Liver (tissue), 9 donors: ENCODE measurements around the gene SLC16A7. TPM values are rescaled to one million over a fixed set of nuclear protein-coding genes. Genes with fewer than 3 reads are reported as not detected.

Experiments
- DNase-seq: peaks from one replicate; pipeline ENCODE4 v3.0.0-alpha.2; 2017; ENCODE audit warnings: low spot score
- H3K27ac ChIP-seq, 2 donors: one replicate each; pipeline ENCODE4 v1.7.0; 2013; ENCODE audit warnings: inconsistent platforms in 2 of 2, low read length in 2 of 2, control low read depth in 1 of 2, low read depth in 1 of 2, mild to moderate bottlenecking in 1 of 2
- H3K27me3 ChIP-seq, 4 donors: one replicate each; pipeline versions ENCODE4 v1.6.1 to v1.7.0; 2013; ENCODE audit warnings: low read length in 3 of 4, inconsistent platforms in 1 of 4, mild to moderate bottlenecking in 1 of 4, moderate library complexity in 1 of 4; ENCODE audit not compliant: control insufficient read depth in 4 of 4, insufficient read depth in 4 of 4
- H3K36me3 ChIP-seq, 4 donors: one replicate each; pipeline versions ENCODE4 v1.6.1 to v1.7.0; 2013; ENCODE audit warnings: low read length in 3 of 4, mild to moderate bottlenecking in 3 of 4, low read depth in 1 of 4, moderate library complexity in 1 of 4; ENCODE audit not compliant: control insufficient read depth in 4 of 4, insufficient read depth in 3 of 4
- H3K4me1 ChIP-seq, 4 donors: one replicate each; pipeline versions ENCODE4 v1.6.1 to v1.7.0; 2013; ENCODE audit warnings: low read length in 3 of 4, mild to moderate bottlenecking in 3 of 4, moderate library complexity in 1 of 4; ENCODE audit not compliant: control insufficient read depth in 4 of 4, insufficient read depth in 4 of 4
- H3K4me3 ChIP-seq, 3 donors: one replicate each; pipeline versions ENCODE4 v1.6.1 to v1.7.0; 2013; ENCODE audit warnings: low read length in 3 of 3, control low read depth in 1 of 3, low read depth in 1 of 3, mild to moderate bottlenecking in 1 of 3
- H3K9ac ChIP-seq, 2 donors: one replicate each; pipeline ENCODE4 v1.7.0; 2013; ENCODE audit warnings: low read length in 2 of 2, mild to moderate bottlenecking in 2 of 2, moderate library complexity in 2 of 2, control low read depth in 1 of 2, low read depth in 1 of 2
- H3K9me3 ChIP-seq, 4 donors: one replicate each; pipeline versions ENCODE4 v1.6.1 to v1.7.0; 2013; ENCODE audit warnings: low read length in 3 of 4; ENCODE audit not compliant: control insufficient read depth in 4 of 4
- ATF3 ChIP-seq: IDR thresholded peaks from 2 replicates; pipeline ENCODE4 v1.6.1; 2016; ENCODE audit warnings: antibody characterized with exemption
- CTCF ChIP-seq: fragments of 150-350 bp; IDR thresholded peaks from 2 replicates; pipeline ENCODE4 v1.5.1; 2017; ENCODE audit warnings: improper control_type of control experiment, low read depth, low read length; ENCODE audit not compliant: missing input control
- EGR1 ChIP-seq, 2 donors: IDR thresholded peaks; 2 replicates each; pipeline ENCODE4 v1.6.1; 2016 to 2018; ENCODE audit warnings: antibody characterized with exemption in 2 of 2, low read depth in 2 of 2
- FOXA1 ChIP-seq: IDR thresholded peaks from 2 replicates; pipeline ENCODE4 v1.6.1; 2016; ENCODE audit warnings: antibody characterized with exemption
- GABPA ChIP-seq, 2 donors: IDR thresholded peaks in 1 of 2; conservative IDR thresholded peaks in 1 of 2; 2 replicates each; pipeline ENCODE4 v1.6.1; 2016; ENCODE audit warnings: antibody characterized with exemption in 2 of 2, mild to moderate bottlenecking in 1 of 2, moderate library complexity in 1 of 2
- HNF4A ChIP-seq, 2 donors: conservative IDR thresholded peaks; 2 replicates each; pipeline ENCODE4 v1.6.1; 2016; ENCODE audit warnings: antibody characterized with exemption in 2 of 2, mild to moderate bottlenecking in 2 of 2
- HNF4G ChIP-seq: IDR thresholded peaks from 2 replicates; pipeline ENCODE4 v1.6.1; 2016; ENCODE audit warnings: antibody characterized with exemption
- JUND ChIP-seq, 2 donors: IDR thresholded peaks; 2 replicates each; pipeline ENCODE4 v1.6.1; 2016; ENCODE audit warnings: antibody characterized with exemption in 2 of 2
- MAX ChIP-seq: IDR thresholded peaks from 2 replicates; pipeline ENCODE4 v1.6.1; 2016; ENCODE audit warnings: antibody characterized with exemption
- NR2F2 ChIP-seq: IDR thresholded peaks from 2 replicates; pipeline ENCODE4 v1.6.1; 2016; ENCODE audit warnings: antibody characterized with exemption
- RAD21 ChIP-seq, 2 donors: IDR thresholded peaks; 2 replicates each; pipeline ENCODE4 v1.6.1; 2016; ENCODE audit warnings: antibody characterized with exemption in 2 of 2, mild to moderate bottlenecking in 2 of 2
- REST ChIP-seq: IDR thresholded peaks from 2 replicates; pipeline ENCODE4 v1.6.1; 2016; ENCODE audit warnings: antibody characterized with exemption, mild to moderate bottlenecking
- RXRA ChIP-seq, 2 donors: IDR thresholded peaks; 2 replicates each; pipeline ENCODE4 v1.6.1; 2017 to 2018; ENCODE audit warnings: antibody characterized with exemption in 2 of 2, mild to moderate bottlenecking in 1 of 2
- YY1 ChIP-seq: IDR thresholded peaks from 2 replicates; pipeline ENCODE4 v1.6.1; 2016; ENCODE audit warnings: antibody characterized with exemption, mild to moderate bottlenecking
- ZBTB33 ChIP-seq: IDR thresholded peaks from 2 replicates; pipeline ENCODE4 v1.6.1; 2016; ENCODE audit warnings: antibody characterized with exemption
- WGBS: extraction: QIAGEN DNeasy Blood & Tissue Kit; methylation state at CpG from one replicate; pipeline ENCODE4 v1.1.7; 2013; 5-methylcytosine and 5-hydroxymethylcytosine counted together
- polyA plus RNA-seq, 2 donors: library from polyadenylated mRNA; stranded (reverse) in 1 of 2; unstranded in 1 of 2; fragments of 200-250 nt in 1 of 2; fragments of >200 nt in 1 of 2; fragmentation: Nextera tagmentation in 1 of 2; extraction: Ambion mirVana in 1 of 2; gene quantifications; one replicate each; pipeline versions ENCODE4 v1.2.1 to v1.2.3, GENCODE V29; 2013 to 2015
- total RNA-seq, 2 donors: library from RNA; depleted of rRNA; stranded (reverse); fragments of >200 nt; gene quantifications; one replicate each; pipeline ENCODE4 v1.2.3, GENCODE V29; 2014
- donor health status: healthy.
- donor health status: healthy.
- donor health status: healthy.
- donor health status: healthy.
- donor health status: healthy.

The SLC16A7 gene
- total and polyA plus RNA-seq, 4 donors = 3.0 to 24.0 (median 12.1) TPM

- H3K4me1 ChIP-seq = no peaks in the 10 kb centered on the region
- no peak for TF ChIP-seq EGR1 (IDR thresholded peaks at IDR 0.05; ENCODE audit: low read depth in 2 of 2)
- TF ChIP-seq ATF3 = no peak
- no peak for TF ChIP-seq FOXA1
- H3K4me3 ChIP-seq = no peak overlapping the region
- DNase-seq = no peak
- H3K27me3 ChIP-seq = no peaks in the 10 kb centered on the region
- no peaks in the 10 kb centered on the region for H3K9me3 ChIP-seq
- no peak overlapping the region for H3K27ac ChIP-seq
- no peak overlapping the region for H3K9ac ChIP-seq
- H3K36me3 ChIP-seq = no peaks in the 10 kb centered on the region
- 88% methylated on average over 1 of the region's 1 CpG for WGBS
Observed at GRCh38 chr12:59624732-59625460, 29.1 kb downstream of the SLC16A7 start.

GRCh38 chr12:59626382-59626781 lies 30.6 kb downstream of the SLC16A7 start:
- H3K4me3 ChIP-seq = no peak overlapping the region
- no peaks in the 10 kb centered on the region for H3K36me3 ChIP-seq
- H3K27ac ChIP-seq = no peak overlapping the region
- H3K9me3 ChIP-seq = no peaks in the 10 kb centered on the region
- no peaks in the 10 kb centered on the region for H3K4me1 ChIP-seq
- DNase-seq = no peak
- H3K9ac ChIP-seq = no peak overlapping the region
- 71% methylated on average over 1 of the region's 1 CpG for WGBS
- TF ChIP-seq HNF4A (conservative IDR thresholded peaks at IDR 0.05) = no peak
- TF ChIP-seq MAX = no peak
- TF ChIP-seq RXRA (IDR thresholded peaks at IDR 0.05) = no peak
- no peak for TF ChIP-seq GABPA (IDR thresholded peaks at IDR 0.05 in 1 of 2, conservative IDR thresholded peaks at IDR 0.05 in 1 of 2)
- no peaks in the 10 kb centered on the region for H3K27me3 ChIP-seq

GRCh38 chr12:59627582-59627981 lies 31.8 kb downstream of the SLC16A7 start:
- H3K4me1 ChIP-seq = no peaks in the 10 kb centered on the region
- no peak for TF ChIP-seq FOXA1
- TF ChIP-seq RAD21 (IDR thresholded peaks at IDR 0.05) = no peak
- no peak for TF ChIP-seq GABPA (IDR thresholded peaks at IDR 0.05 in 1 of 2, conservative IDR thresholded peaks at IDR 0.05 in 1 of 2)
- no peak for TF ChIP-seq JUND (IDR thresholded peaks at IDR 0.05)
- TF ChIP-seq CTCF = no peak
- TF ChIP-seq HNF4G = no peak
- no peak for TF ChIP-seq HNF4A (conservative IDR thresholded peaks at IDR 0.05)
- no peak for TF ChIP-seq YY1
- TF ChIP-seq EGR1 (IDR thresholded peaks at IDR 0.05; ENCODE audit: low read depth in 2 of 2) = no peak
- no peak for TF ChIP-seq NR2F2
- no peak for TF ChIP-seq REST
- TF ChIP-seq ZBTB33 = no peak
- no peak for TF ChIP-seq MAX
- H3K9ac ChIP-seq = no peak overlapping the region
- H3K27me3 ChIP-seq = no peaks in the 10 kb centered on the region
- DNase-seq = no peak
- no peaks in the 10 kb centered on the region for H3K9me3 ChIP-seq
- no peaks in the 10 kb centered on the region for H3K36me3 ChIP-seq
- H3K4me3 ChIP-seq = no peak overlapping the region
- H3K27ac ChIP-seq = no peak overlapping the region
